Sigmoid colon (tissue), 7 donors: ENCODE data around the gene PAPPA. TPM values are rescaled to one million over a fixed set of nuclear protein-coding genes. Genes with fewer than 3 reads are reported as not detected.

Experiments
- DNase-seq: peaks from one replicate; pipeline ENCODE4 v3.0.0-alpha.2; 2019
- H3K27ac ChIP-seq, 4 donors: fragments of 200-600 bp; sonication (generic); one replicate each; pipeline ENCODE4 v1.5.1; 2016 to 2019; ENCODE audit warnings: mild to moderate bottlenecking in 1 of 4
- H3K27me3 ChIP-seq, 3 donors: fragments of 200-600 bp; sonication (generic); one replicate each; pipeline ENCODE4 v1.5.1; 2019; ENCODE audit warnings: mild to moderate bottlenecking in 1 of 3
- H3K36me3 ChIP-seq, 4 donors: fragments of 200-600 bp; sonication (generic); one replicate each; pipeline ENCODE4 v1.5.1; 2016 to 2019
- H3K4me1 ChIP-seq, 4 donors: fragments of 200-600 bp; sonication (generic); one replicate each; pipeline ENCODE4 v1.5.1; 2017 to 2019
- H3K4me3 ChIP-seq, 4 donors: fragments of 200-600 bp; sonication (generic); one replicate each; pipeline ENCODE4 v1.5.1; 2017 to 2019; ENCODE audit warnings: mild to moderate bottlenecking in 2 of 4, moderate library complexity in 1 of 4
- H3K9me3 ChIP-seq, 4 donors: fragments of 200-600 bp in 3 of 4; sonication (generic) in 3 of 4; one replicate each; pipeline versions ENCODE4 v1.5.1 to v1.6.1; 2013 to 2019
- EP300 ChIP-seq, 4 donors: sonication (generic); formaldehyde crosslinking; IDR thresholded peaks; one replicate each; pipeline ENCODE4 v1.6.1; 2017; ENCODE audit warnings: antibody characterized with exemption in 4 of 4
- POLR2A ChIP-seq, 2 donors: fragments of 450-650 bp; IDR thresholded peaks; one replicate each; pipeline ENCODE4 v1.6.1; 2016; ENCODE audit warnings: antibody characterized with exemption in 2 of 2, mild to moderate bottlenecking in 2 of 2, moderate library complexity in 2 of 2
- POLR2AphosphoS5 ChIP-seq, 4 donors: sonication (generic); formaldehyde crosslinking; IDR thresholded peaks; one replicate each; pipeline ENCODE4 v1.6.1; 2017; ENCODE audit warnings: antibody characterized with exemption in 4 of 4
- WGBS, 2 donors: extraction: QIAGEN DNeasy Blood & Tissue Kit; methylation state at CpG; one replicate each; pipeline ENCODE4 v1.1.7; 2013; 5-methylcytosine and 5-hydroxymethylcytosine counted together
- intact Hi-C: fragments of 100-400 bp; cut with DNase I; formaldehyde crosslinking; loops from one replicate; pipeline ENCODE4 v1.15.1; 2023
- polyA plus RNA-seq, 3 donors: library from polyadenylated mRNA; stranded (reverse); fragments of 200-250 nt; gene quantifications; one replicate each; pipeline ENCODE4 v1.2.3, GENCODE V29; 2013
- total RNA-seq, 4 donors: library from RNA; depleted of rRNA; stranded (reverse); fragments of >200 nt; gene quantifications; one replicate each; pipeline ENCODE4 v1.1.0, GENCODE V29; 2016
- TF ChIP-seq, protein P1 (sequence below), 4 experiments: fragments of 450-650 bp in 3 of 4; fragments of 200-600 bp in 1 of 4; IDR thresholded peaks; one replicate each; pipeline ENCODE4 v1.5.1; 2016 to 2019; ENCODE audit warnings: antibody characterized with exemption in 4 of 4, mild to moderate bottlenecking in 3 of 4, moderate library complexity in 2 of 4
- donor health status: healthy with polysubstance abuse.
- donor health status: Bipolar disorder and iron deficiency.
- donor health status: healthy.

Gene PAPPA
- total and polyA plus RNA-seq, 7 donors = under 0.01 to 6.6 (median 3.6) TPM

DNA sequence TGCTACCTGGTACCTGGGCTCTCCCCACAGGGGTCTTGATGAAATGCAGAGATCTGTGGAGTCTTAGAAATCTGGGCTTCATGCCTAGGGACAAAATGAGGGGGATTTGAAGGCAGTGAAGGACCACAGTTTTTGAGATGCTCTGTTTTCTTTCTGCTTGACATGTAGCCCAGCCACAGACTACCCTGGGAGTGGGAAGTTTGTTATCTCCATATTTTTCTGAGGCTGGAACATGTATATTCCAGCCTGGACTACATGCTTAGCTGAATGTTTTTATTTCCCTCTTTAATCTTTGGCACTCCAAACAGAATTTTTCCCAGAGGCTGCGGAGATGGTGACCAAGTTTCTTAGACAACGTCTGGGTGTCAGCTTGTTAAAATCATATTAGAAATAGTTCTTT, 252.9 kb downstream of the PAPPA start:
- Histone ChIP-seq H3K9me3 (no peaks in the 10 kb centered on the region), H3K4me1 (peaks cover 0 to 7% (median 2%) of the 10 kb centered on the region in 4 donors), H3K4me3 (no peak overlapping the region), H3K36me3 (no peaks in the 10 kb centered on the region), H3K27me3 (no peaks in the 10 kb centered on the region), H3K27ac (no peak overlapping the region)
- intact Hi-C loops = no loop called here
- DNase-seq = no peak
- WGBS, 2 donors = 87 to 90% methylated on average over 2 of the region's 2 CpGs
- TF ChIP-seq POLR2A (IDR thresholded peaks at IDR 0.05) (no peak), EP300 (IDR thresholded peaks at IDR 0.05) (no peak), POLR2AphosphoS5 (IDR thresholded peaks at IDR 0.05) (no peak)
- TF ChIP-seq, protein P1, sequence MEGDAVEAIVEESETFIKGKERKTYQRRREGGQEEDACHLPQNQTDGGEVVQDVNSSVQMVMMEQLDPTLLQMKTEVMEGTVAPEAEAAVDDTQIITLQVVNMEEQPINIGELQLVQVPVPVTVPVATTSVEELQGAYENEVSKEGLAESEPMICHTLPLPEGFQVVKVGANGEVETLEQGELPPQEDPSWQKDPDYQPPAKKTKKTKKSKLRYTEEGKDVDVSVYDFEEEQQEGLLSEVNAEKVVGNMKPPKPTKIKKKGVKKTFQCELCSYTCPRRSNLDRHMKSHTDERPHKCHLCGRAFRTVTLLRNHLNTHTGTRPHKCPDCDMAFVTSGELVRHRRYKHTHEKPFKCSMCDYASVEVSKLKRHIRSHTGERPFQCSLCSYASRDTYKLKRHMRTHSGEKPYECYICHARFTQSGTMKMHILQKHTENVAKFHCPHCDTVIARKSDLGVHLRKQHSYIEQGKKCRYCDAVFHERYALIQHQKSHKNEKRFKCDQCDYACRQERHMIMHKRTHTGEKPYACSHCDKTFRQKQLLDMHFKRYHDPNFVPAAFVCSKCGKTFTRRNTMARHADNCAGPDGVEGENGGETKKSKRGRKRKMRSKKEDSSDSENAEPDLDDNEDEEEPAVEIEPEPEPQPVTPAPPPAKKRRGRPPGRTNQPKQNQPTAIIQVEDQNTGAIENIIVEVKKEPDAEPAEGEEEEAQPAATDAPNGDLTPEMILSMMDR (IDR thresholded peaks at IDR 0.05) = no peak

DNA sequence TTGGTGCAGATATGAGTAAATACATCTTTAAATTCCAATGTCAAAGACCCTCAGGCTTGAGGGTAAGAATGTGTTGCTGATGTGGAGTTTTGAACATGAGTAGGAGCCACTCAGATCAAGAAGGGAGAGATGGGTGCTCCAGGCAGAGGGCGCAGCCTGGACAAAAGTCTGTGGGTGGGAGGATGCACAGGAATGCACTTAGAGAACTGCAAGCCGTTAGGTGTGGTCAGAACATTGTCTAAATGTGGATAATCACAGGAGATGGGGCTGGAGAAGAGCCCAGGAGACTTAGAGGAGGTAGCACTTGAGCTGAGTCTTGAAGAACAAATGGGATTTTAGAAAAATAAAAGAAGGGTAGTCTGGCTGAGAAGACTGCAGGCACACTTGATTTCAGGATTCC, 255.5 kb downstream of the PAPPA start:
- no peaks in the 10 kb centered on the region for H3K36me3 ChIP-seq

DNA sequence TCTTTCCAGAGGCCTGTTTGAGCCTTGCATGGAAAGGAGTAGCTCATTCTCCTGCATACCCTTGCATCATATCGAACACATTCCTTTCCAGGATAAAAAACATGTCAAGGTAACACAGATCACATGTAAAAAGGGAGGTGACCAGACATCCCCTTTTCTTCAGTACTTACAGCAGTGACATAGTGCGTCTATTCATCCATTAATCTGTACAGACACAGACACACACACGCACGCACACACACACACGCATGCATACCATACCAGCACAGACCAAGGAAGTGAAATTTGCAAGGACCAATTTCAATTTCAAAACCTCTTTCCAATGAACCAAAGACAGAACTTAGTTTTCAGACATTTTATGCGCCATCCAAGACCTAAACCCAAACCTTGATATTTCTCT, 256.0 kb downstream of the PAPPA start:
- TF ChIP-seq POLR2AphosphoS5 (IDR thresholded peaks at IDR 0.05) (no peak), POLR2A (IDR thresholded peaks at IDR 0.05) (no peak), EP300 (IDR thresholded peaks at IDR 0.05) (no peak)
- TF ChIP-seq, protein P1 (IDR thresholded peaks at IDR 0.05) = no peak
- intact Hi-C loops = no loop called here
- H3K27me3 ChIP-seq = no peaks in the 10 kb centered on the region

More for the DNA sequence above, 255.5 kb downstream of the PAPPA start:
- TF ChIP-seq POLR2A (IDR thresholded peaks at IDR 0.05) (no peak), EP300 (IDR thresholded peaks at IDR 0.05) (no peak), POLR2AphosphoS5 (IDR thresholded peaks at IDR 0.05) (no peak)
- TF ChIP-seq, protein P1 (IDR thresholded peaks at IDR 0.05) = no peak
- H3K27ac ChIP-seq = no peak overlapping the region
- intact Hi-C loops = no loop called here
- no peak overlapping the region for H3K4me3 ChIP-seq
- no peaks in the 10 kb centered on the region for H3K9me3 ChIP-seq
- no peaks in the 10 kb centered on the region for H3K27me3 ChIP-seq
- DNase-seq = no peak
- peaks cover 0 to 7% (median 2%) of the 10 kb centered on the region in 4 donors for H3K4me1 ChIP-seq
- 84 to 87% methylated on average over 2 of the region's 2 CpGs for WGBS, 2 donors

DNA sequence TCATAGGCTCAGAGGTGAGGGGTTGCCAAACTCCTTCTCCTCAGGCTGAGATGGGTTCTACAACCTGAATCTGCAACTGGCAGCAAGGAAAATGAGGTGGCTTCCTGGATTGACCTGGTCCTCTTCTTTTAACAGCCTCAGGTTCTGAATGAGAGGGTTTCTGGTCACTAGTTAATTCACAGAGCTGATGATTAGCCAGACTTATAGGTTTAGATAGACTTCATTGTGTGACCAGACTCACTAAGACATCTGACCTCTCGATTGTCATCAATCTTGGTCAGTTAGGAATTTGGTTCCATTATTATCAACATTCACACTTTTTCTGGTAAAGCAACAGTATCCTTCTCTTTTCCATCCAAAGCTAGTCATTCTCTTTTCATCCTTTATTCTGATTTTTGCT, 257.9 kb downstream of the PAPPA start:
- Histone ChIP-seq H3K4me1 (peaks cover 0 to 7% (median 2%) of the 10 kb centered on the region in 4 donors), H3K4me3 (no peak overlapping the region), H3K27ac (no peak overlapping the region), H3K9me3 (no peaks in the 10 kb centered on the region), H3K36me3 (no peaks in the 10 kb centered on the region), H3K27me3 (no peaks in the 10 kb centered on the region)
- DNase-seq = no peak
- WGBS, 2 donors = 86 to 91% methylated on average over 1 of the region's 1 CpG
- TF ChIP-seq, protein P1 (IDR thresholded peaks at IDR 0.05) = no peak
- intact Hi-C loops = no loop called here

More for the DNA sequence above, 256.0 kb downstream of the PAPPA start:
- H3K4me1 ChIP-seq = peaks cover 0 to 7% (median 2%) of the 10 kb centered on the region in 4 donors
- no peak overlapping the region for H3K4me3 ChIP-seq
- DNase-seq = no peak
- no peaks in the 10 kb centered on the region for H3K9me3 ChIP-seq
- 75 to 90% methylated on average over 6 of the region's 6 CpGs for WGBS, 2 donors
- H3K36me3 ChIP-seq = no peaks in the 10 kb centered on the region
- H3K27ac ChIP-seq = no peak overlapping the region

DNA sequence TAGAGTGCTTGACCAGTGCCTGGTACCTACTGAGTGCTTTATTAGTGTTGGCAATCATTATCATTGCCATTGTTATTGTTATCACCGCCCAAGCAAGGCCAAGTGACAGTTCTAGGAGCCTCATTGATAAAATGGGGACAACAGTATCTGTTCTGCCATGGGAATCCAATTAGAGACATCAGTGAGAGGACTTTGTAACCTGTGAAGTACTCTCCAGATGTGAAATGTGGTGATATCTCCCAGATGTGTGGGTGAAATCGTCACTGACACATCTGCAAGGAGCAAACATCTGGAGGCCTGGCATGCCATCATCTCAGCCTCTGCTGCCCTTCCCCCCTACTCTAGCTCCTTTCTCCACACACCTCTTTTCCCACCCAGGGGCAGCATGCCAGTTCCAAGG, 260.8 kb downstream of the PAPPA start:
- Histone ChIP-seq H3K9me3 (no peaks in the 10 kb centered on the region), H3K27me3 (no peaks in the 10 kb centered on the region), H3K4me3 (no peak overlapping the region), H3K27ac (no peak overlapping the region), H3K36me3 (no peaks in the 10 kb centered on the region), H3K4me1 (peaks cover 0 to 7% (median 2%) of the 10 kb centered on the region in 4 donors)
- intact Hi-C loops = no loop called here
- TF ChIP-seq POLR2A (IDR thresholded peaks at IDR 0.05) (no peak), EP300 (IDR thresholded peaks at IDR 0.05) (no peak), POLR2AphosphoS5 (IDR thresholded peaks at IDR 0.05) (no peak)
- TF ChIP-seq, protein P1 (IDR thresholded peaks at IDR 0.05) = no peak
- no peak for DNase-seq
- 85 to 89% methylated on average over 2 of the region's 2 CpGs for WGBS, 2 donors
